Breast epithelium (tissue), 3 donors: ENCODE results near the gene ENOX1.

Source experiments
- POLR2A ChIP-seq: fragments of 450-650 bp; IDR thresholded peaks from one replicate; pipeline ENCODE4 v1.6.1; 2016; ENCODE audit warnings: antibody characterized with exemption, mild to moderate bottlenecking, moderate library complexity
- TF ChIP-seq, protein P1 (sequence below), 3 donors: fragments of 450-650 bp; IDR thresholded peaks; one replicate each; pipeline ENCODE4 v1.5.1; 2016 to 2017; ENCODE audit warnings: antibody characterized with exemption in 3 of 3, mild to moderate bottlenecking in 3 of 3, moderate library complexity in 3 of 3

DNA sequence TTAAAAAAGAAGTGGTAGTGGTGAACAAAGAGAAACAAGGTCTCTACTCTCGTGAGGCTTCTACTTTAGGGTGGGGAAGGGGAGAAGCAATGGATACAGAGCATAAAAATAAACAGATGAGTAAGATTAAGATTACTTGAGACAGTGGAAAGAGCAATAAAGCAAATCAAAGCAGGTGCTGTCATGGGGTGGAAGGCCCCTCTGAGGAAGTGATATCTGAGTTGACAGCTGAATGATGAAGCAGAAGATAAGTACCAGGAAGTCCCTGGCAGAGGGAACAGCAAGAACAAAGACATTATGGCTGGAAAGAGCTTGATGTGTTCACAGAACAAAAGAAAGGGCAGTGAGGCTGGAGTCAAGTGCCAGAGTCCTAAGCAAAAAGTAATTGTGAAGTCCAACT, 221.8 kb downstream of the ENOX1 start:
- TF ChIP-seq, protein P1, sequence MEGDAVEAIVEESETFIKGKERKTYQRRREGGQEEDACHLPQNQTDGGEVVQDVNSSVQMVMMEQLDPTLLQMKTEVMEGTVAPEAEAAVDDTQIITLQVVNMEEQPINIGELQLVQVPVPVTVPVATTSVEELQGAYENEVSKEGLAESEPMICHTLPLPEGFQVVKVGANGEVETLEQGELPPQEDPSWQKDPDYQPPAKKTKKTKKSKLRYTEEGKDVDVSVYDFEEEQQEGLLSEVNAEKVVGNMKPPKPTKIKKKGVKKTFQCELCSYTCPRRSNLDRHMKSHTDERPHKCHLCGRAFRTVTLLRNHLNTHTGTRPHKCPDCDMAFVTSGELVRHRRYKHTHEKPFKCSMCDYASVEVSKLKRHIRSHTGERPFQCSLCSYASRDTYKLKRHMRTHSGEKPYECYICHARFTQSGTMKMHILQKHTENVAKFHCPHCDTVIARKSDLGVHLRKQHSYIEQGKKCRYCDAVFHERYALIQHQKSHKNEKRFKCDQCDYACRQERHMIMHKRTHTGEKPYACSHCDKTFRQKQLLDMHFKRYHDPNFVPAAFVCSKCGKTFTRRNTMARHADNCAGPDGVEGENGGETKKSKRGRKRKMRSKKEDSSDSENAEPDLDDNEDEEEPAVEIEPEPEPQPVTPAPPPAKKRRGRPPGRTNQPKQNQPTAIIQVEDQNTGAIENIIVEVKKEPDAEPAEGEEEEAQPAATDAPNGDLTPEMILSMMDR (IDR thresholded peaks at IDR 0.05): no peak
- TF ChIP-seq POLR2A: no peak
